GM19397 (cell line): ENCODE measurements around the gene ERG28.

Source experiments
- ATAC-seq: cut with Tn5 transposase; IDR thresholded peaks from one replicate; pipeline ENCODE4 v1.9.1; 2021; ENCODE audit warnings: mild to moderate bottlenecking, moderate library complexity; ENCODE audit not compliant: unreplicated experiment

ERG28 gene

DNA sequence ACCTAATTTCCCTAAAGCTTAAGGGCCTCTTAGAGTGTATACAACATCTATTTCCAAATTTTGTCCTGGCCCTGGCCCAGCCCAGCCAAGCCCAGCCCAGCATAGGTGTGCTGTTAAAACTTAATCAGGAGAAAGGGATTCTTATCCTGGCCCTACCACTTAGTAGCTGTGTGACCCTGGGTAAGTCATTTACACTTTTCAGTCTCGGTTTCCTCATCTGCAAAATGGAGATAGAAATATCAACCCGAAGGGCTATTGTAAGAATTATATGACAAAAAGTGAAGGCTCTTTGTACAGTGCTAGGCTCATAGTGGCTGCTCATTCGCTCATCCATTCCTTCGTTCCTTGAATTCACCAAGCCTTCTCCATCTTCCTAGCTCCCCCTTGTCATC is 442 bp downstream of the ERG28 start:
- ATAC-seq, result no peak

DNA sequence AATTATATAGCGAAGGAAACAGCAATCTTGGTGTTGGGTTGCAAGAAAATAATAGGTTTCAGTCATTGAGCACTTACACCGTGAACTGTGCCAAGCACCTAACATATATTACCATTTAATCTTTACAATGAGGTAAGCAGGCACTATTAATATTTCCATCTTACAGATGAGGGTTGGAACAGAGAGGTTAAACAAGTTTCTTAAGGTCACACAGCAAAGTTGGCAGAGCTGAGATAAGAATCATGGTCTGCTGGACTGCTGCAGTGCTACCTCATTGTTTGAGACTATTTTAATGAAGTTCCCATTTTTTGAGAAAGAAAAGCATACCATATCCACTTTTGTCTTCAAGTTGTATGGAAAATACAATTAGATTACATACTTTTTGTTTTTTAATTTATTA is 1.7 kb downstream of the ERG28 start:
- ATAC-seq, result no peak

DNA sequence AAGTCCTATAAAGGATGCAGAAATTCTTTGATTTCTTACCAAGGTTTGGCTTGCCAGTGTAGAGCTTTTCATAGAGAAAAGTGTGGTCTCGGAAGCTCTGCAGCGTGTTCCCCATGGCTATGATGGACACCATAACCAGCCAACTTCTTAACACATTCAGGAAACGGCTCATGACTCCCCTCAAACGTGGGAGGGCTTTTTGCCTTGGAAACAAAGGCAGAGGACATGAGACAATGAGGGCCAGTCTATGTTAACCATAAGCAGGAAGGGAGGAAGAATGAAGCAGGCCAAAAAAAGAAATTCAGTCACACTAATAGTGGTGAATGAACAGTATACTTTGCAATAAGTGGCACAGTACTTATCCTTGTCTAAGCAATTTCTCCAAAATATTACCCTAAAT is 3.3 kb downstream of the ERG28 start:
- no peak for ATAC-seq

DNA sequence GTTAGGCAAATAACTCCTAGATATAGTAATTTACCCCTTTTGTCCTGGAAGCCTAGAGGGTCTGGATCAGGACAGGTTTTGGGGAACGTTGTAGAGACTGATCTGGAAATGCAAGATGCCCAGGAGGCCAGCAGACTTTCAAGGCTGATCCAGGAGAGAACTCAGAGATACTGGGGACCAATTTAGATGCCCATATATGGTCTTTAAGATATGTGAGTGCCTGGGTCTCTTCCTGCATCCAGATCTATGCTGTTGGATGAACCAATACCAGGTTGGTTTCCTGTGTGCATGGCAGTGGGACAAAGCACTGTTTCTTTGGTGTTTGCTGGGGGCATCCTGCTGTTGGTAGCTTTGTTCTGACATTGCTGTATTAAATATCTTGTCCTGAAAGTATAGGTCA is 5.4 kb downstream of the ERG28 start:
- no peak for ATAC-seq

DNA sequence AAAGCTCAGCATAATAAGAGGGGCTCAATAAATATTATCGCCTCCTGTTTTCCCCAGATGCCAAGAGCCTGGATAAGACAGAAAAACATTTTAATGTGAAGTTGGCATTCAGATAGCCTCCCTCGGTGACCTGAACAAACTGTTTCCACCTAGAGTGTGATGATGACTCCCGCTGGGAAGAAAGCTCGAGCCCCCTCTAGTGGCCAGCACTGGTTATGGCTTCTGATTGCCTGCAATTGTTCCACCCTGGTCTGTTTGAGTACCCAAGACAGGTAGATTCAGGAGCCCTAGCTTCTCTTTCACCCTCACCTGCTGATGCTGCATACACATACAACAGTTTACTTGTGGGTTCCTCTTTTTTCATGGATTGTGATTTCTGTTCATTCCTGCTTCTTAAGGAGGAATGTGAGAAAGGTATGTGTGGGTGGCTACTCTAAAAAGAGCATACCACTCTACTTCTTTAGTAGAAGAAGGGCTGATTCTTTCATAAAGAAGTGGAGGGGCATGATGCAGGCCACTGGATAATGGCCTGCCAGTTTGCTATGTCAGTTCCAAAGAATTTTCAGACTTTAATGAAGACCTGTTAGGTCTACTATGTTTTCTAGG is 6.4 kb downstream of the ERG28 start:
- ATAC-seq, result no peak

DNA sequence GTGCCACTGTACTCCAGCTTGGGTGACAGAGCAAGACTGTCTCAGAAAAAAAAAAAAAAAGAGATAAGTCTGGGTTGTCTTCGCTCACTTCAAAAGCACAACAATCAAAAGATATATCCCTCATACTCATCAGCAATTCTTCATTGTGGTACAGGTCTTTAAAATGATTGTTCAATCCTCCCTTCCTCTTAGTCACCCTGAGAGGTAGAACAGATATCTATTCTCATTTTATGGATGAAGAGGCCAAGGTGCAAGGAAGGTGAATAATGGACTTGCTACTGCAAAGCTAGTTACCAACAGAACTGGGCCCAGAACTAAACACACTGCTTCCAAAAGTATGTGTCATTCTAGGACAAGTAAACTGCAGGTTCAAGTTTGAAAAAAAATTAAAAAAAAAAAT is 7.1 kb downstream of the ERG28 start:
- no peak for ATAC-seq

DNA sequence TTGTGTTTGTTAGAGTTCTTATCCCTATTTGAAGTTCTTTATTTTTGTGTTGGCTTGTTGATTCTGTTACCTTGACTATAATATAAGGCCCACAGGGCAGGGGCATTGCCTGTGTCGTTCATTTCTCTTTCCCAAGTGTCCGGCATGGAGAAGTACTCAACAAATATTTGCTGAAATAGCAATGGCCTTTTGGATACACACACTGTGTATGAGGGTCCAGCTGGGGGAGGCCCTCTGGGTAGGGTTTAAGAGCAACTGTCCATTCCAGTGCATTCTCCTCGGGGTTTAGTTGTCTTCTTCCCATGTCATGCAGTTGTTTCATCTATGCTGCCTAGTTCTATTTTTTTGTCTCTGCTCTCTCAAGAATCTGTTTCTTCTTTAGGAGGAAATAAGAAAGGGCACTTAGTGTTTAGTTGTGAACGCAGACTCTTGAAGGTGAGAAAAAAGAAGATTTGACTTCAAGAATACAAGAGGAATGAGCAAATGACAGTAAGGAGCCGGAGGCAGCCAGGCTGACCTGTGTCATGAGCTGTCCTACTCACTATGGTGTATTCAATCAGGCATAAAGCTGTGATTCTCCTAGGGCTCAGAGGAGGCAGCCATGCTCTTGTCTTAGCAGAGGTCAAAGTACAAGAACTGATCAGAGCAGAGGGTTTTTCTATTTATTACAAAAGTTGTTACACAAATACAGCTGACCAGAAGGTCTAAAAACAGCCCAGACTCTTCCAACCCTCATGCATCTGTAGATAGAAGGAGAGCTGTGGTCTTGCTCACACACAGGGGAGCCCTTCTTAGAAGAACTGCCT is 10.2 kb downstream of the ERG28 start:
- ATAC-seq, result no peak

DNA sequence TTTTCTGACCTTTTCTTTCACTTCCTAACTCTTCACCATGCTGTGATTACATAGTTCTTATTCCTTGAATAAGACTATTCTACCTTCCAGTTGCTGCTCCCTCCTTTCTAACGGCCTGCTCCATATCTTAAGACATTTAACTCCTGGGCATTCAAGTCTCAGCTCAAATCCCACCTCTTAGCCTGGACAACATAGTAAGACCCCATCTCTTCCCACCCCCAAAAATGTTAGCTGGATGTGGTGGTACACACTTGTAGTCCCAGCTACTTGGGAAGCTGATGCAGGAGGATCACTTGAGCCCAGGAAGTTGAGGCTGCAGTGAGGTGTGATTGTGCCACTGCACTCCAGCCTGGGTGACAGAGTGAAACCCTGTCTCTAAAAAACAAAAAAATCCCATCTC is 10.9 kb downstream of the ERG28 start:
- no peak for ATAC-seq

DNA sequence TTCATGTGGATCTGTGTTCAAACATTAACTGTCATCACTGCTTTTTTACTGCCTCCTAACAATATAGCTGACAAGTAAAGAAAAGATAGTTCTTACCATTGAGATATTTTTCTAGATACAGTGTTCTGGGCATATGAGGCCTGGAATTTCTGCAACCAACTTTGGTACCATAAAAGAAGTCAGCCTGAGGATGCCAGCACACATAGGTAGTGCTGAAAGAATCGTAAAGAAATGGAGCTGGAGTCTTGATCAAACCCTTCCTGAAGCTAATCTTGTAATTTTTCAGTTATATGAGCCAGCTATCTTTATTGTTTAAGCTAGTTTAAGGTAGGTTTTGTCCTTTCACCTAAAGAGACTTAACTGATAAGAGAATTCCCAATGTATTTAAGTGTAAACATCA is 11.3 kb downstream of the ERG28 start:
- ATAC-seq, result no peak

DNA sequence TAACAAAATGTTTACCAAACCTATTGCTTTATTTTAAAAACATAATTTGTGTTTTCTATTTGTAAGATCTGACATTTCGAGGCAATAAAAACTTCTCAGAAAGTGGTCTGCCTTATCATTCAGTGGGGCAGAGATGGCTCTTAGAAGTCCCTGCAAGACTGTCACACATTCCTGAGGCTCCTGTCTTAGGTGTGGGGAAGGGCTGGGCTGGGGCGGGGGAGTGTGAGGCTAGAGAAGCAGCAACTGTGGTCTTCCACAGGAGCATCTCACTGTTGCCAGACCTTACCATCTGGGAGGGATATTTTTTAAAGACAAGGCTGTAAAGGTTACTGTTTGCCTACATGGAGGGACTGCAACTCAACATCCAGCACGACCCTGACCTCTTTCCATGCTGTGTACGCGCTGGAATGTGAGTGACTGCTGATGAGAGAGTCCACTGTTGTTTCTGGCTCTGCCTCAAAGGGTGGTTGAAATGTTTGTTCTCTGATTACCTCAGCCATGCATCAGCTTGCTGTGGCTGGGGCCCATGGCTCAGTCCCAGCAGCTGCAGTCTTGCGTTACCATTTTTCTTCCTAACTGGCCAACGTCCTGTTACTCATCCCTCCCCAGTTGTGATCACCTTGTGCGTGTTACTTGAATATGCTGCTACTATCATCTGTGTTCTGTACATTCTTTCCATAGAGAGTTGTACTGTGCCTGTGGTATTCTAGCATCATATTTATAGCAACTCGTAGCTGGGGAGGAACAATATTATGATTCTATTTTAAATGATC is 12.4 kb downstream of the ERG28 start:
- ATAC-seq, result no peak

DNA sequence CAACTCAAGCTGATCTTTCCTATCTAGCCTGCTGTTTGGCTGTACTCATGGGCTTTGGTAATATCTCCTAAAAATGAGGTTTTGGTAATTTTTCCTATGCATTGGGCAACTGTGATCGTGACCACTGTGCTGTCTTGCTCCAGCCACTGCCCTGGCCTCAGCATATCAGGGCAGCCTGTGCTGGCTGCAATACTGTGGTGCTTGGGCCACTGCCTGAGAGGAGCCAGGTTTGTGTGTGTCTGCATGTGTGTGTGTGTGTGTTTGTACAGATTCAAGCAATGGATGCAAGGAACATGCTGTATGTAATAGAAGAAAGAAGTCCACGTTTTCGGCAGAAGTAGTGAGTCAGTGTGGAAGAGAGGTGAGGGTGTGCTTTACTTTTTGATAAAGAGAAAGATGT is 13.0 kb downstream of the ERG28 start:
- ATAC-seq, result no peak

DNA sequence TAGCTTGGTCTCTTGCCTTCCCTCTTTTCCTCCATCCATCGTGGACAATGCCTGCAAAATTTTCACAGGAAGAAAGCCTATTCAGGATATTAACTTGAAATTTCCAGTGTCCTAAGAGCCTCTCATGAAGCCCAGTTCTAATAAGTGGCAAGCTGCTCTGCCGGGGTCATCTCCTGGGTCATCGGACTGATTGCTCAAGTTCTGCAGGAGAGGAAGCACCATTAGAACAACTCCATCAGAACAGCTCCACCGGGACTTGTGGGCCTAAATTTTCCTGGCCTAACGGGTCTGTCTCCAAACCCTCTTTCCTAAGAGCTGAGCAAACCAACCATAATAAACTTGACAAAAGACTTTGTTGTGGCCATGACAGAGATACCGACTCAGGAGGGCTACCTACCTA is 13.9 kb downstream of the ERG28 start:
- no peak for ATAC-seq

DNA sequence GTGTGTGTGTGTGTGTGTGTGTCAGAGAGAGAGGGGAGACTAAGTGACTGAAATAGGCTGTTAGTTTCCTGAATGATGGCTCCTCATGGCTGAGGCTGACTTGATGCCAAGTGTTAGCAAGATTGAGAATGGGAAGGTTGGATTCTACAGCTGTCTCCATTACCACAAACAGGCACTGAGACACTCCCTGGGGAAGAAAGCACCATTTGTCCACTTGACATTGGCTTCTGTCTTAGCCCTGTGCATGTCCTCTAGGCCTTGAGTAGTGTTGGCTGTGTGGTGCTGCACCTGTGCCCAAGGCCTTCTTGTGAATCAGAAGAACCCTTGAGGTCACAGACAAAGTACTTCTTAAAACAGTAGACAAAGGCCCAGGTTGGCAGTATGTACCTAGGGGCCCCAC is 15.6 kb downstream of the ERG28 start:
- no peak for ATAC-seq

DNA sequence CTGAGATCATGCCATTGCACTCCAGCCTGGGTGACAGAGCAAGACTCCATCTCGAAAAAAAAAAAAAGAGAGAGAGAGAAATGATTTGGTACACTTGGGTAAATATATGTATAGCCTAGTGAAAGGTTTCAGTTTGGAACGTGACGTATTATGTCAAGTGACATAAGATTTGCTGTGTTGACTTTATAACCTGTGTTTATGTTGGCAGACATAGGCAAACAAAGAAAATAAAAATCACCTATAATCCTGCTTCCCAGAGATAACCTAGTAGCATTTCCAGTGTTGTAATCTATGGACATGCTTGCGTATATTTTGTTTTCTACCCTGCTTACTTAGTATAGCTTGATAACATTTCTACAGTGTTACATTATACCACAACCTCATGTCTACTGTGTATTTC is 16.7 kb downstream of the ERG28 start:
- ATAC-seq, result no peak

DNA sequence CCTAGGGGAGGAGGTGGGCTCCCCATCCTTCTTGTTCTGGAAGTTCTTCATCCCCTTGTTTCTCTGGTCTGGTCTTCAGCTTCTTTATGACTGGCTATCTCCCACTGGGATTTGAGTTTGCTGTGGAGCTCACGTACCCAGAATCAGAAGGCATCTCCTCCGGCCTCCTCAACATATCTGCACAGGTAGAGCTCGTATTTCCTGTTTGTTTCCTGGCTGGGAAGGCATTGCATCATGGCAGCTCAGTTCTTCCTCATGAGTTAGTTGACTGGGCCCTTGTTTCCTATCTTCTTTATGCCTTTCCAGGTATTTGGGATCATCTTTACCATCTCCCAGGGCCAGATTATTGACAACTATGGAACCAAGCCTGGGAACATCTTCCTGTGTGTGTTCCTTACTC is 19.8 kb downstream of the ERG28 start:
- ATAC-seq, result no peak

DNA sequence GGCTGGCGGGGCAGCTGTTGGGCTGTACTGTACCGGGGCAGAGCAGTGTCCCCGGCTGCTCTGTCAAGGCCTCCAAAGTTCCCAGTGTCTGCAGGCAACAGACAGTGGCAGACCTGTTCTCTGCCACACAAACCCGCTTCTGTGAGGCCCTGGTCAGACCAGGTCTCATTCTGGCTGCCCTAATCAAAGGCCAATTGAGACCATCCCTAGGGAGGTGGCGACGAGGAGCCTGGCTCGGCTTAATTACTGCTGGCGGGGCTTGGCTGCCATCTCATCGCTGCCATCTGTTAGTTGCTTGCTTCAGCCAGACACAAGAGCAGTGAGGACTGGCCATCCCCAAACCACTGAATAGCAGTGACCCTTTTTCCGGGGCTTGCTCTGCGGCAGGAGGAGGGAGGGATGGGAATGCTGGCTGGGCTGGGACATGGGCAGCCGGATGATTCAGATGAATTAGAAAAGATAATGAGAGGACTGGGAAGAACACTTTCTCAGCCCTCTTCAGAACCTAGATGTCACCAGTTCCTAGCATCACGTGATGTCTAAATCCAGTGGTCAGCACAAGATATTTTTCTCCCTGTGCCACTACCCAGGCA is 24.5 kb downstream of the ERG28 start:
- ATAC-seq, result no peak

DNA sequence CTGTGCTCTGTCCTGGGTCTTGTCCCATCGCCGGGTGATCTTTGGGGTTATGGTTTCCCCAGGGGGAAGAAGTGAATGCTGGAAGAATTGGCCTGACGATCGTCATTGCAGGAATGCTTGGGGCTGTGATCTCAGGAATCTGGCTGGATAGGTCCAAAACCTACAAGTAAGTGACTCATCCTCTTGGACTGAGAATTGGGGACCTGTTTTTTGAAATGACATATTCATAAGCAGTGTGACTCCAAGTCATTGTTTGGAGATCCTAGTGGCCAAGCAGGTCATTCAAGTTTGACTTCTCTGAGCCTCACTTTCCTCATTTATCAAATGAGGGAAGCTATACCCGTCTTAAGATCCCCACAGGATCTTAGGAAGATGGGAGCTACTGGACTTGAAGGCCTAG is 25.8 kb downstream of the ERG28 start:
- ATAC-seq, result no peak

DNA sequence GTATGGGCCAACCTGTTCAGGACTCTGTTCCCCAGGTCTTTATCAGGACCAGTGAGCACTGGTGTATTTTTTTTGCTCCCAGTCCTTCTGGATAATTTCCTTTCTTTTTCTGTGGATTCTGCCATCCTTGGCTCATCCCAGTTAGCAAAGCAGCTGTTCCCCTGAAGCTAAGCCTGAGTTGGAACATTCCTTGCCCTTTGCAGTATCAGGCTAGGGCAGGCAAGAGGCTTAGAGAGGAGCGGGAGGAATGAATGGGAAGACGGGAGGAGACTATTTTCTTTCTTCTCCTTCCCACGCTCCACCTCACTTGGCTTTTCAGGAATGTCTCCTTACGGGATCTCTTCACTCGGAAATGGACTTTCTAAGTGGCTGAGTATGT is 29.2 kb downstream of the ERG28 start:
- ATAC-seq, result no peak

DNA sequence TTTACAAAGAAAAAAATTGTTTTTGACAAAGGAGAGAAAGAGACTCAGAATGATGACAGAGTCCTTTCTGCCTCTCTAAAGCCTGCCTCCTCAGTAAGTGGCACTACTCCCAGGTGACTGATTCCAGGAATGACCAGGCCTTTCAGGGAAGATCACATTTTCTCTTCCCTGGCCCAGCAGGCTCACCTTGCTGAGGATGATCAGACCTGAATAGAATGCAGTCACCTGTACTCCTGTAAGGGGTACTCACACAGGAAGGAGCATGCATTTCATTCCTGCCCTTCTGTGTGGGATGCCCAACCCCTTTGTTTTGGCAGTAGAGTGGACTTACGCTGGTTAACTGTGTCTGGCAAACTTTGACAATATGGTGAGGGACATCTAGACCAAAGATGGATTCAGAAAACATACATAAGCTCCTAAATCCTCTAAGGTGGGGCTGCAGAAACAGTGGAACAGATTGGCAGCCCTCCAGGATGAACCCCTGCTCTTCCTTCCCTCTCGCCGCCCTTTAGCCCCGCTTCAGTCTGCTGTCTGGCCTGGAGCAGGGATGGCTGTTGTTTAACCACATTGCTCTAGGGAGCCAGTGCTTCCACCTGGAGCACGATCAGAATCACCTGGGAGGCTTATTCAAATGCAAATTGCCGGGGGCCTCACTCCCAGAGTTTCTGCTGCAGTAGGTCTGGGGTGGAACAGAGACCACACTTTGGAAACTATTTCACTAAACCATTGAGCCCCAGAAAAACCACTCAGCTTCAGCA is 29.8 kb downstream of the ERG28 start:
- ATAC-seq, result no peak

DNA sequence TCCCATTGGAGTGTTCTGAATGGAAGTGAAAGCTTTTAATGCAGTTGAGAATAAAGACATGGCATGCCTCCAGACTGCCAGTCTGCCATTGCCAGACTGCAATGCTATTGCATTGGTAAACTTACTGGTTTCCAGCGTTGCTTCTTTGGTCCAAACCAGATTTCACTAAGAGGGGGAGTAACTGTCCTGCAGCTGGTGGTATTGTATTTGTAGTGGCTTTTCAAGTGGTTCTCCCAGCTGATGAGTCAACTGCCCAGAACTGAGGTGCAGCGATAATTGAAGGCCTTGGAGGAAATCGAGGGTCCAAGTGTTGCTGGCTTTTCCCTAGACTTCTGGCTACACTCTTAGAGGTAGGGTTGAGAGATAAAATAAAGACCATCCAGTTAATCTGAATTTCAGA is 31.9 kb downstream of the ERG28 start:
- ATAC-seq, result no peak

DNA sequence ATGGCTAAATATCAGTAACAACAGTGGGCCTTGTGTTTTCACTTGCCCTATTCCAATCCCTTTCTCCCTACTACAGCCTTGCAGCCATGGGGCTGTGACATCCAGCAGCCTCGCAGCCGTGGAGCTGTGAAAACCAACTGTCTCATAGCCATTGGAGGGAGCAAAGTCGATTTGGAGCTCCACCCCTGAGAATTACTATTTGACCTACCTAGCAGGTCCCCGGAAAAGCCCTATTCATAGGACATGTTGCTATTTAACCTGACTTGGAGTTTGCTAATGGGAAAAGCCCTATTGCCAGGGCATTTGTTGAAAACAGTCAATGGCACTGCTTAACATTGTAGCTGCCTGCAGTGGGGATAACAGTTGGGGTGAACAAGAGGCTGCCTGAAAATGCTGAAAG is 33.3 kb downstream of the ERG28 start:
- no peak for ATAC-seq
